MM.1S (cell line): ENCODE data around the gene ITIH6.

Source experiments
- EZH2 ChIP-seq: fragments of 300-600 bp; sonication (generic); optimal IDR thresholded peaks from 2 replicates; pipeline ENCODE3; 2017; ENCODE audit warnings: low read depth, mild to moderate bottlenecking, antibody characterized with exemption, low read length, mixed read lengths
- EZH2phosphoT487 ChIP-seq: fragments of 300-600 bp; sonication (generic); IDR thresholded peaks from 2 replicates; pipeline ENCODE4 v1.6.1; 2018; ENCODE audit warnings: antibody characterized with exemption, low read length
- TF ChIP-seq, protein P1 (sequence below): fragments of 300-600 bp; sonication (generic); IDR thresholded peaks from 2 replicates; pipeline ENCODE4 v1.5.1; 2016; ENCODE audit warnings: antibody characterized with exemption, low read length, mixed read lengths

DNA sequence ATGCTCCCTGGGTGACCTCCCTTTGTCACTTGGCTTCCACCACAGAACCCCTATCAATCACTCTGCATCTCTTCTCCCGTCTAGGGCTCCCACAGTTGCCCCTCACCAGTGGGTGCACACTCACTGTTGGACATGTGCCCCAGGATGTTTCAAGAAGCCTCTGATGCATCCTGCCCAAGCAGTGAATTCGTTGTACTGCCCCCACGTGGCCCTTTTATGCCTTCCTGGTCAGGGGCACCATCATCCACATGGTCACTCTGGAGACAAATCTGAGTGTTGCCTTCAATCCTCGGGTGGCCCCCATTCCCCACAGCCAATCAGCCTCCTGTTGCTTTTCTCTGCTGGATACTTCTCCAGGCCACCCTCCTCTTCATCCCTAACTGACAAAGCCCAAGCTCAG, 12.2 kb downstream of the ITIH6 start:
- TF ChIP-seq, protein P1, sequence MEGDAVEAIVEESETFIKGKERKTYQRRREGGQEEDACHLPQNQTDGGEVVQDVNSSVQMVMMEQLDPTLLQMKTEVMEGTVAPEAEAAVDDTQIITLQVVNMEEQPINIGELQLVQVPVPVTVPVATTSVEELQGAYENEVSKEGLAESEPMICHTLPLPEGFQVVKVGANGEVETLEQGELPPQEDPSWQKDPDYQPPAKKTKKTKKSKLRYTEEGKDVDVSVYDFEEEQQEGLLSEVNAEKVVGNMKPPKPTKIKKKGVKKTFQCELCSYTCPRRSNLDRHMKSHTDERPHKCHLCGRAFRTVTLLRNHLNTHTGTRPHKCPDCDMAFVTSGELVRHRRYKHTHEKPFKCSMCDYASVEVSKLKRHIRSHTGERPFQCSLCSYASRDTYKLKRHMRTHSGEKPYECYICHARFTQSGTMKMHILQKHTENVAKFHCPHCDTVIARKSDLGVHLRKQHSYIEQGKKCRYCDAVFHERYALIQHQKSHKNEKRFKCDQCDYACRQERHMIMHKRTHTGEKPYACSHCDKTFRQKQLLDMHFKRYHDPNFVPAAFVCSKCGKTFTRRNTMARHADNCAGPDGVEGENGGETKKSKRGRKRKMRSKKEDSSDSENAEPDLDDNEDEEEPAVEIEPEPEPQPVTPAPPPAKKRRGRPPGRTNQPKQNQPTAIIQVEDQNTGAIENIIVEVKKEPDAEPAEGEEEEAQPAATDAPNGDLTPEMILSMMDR, result peak; percentile 27
- TF ChIP-seq EZH2 (no peak), EZH2phosphoT487 (no peak)
